T-helper 17 cell (primary cell): Measurements from ENCODE around the gene CDC42BPG. TPM values are rescaled to one million over a fixed set of nuclear protein-coding genes. Genes with fewer than 3 reads are reported as not detected.

ENCODE experiments used
- ATAC-seq: fragments of 150-1000 bp; cut with Tn5 transposase; 2 replicates; pipeline ENCODE4 v1.10.0; 2021; ENCODE audit warnings: mild to moderate bottlenecking, moderate library complexity
- DNase-seq, 3 donors: peaks; one replicate each; pipeline versions ENCODE4 v3.0.0 to v3.0.0-alpha.2; 2020 to 2021
- H3K9me3 ChIP-seq: one replicate; pipeline ENCODE4 v1.7.0; 2013; ENCODE audit warnings: low read length, mild to moderate bottlenecking; ENCODE audit not compliant: control insufficient read depth, poor library complexity, severe bottlenecking
- H3K27ac Mint-ChIP-seq: one replicate; pipeline ENCODE4 v1.8.0; 2022; ENCODE audit warnings: mild to moderate bottlenecking, moderate library complexity, mixed read lengths
- H3K27me3 Mint-ChIP-seq: one replicate; pipeline ENCODE4 v1.8.0; 2022; ENCODE audit warnings: mixed read lengths
- H3K36me3 Mint-ChIP-seq: one replicate; pipeline ENCODE4 v1.8.0; 2022; ENCODE audit warnings: low read depth, mixed read lengths
- H3K4me1 Mint-ChIP-seq: one replicate; pipeline ENCODE4 v1.8.0; 2022; ENCODE audit warnings: mild to moderate bottlenecking, mixed read lengths
- H3K4me3 Mint-ChIP-seq: one replicate; pipeline ENCODE4 v1.8.0; 2022; ENCODE audit warnings: mild to moderate bottlenecking, moderate library complexity, mixed read lengths
- total RNA-seq, 4 donors: library from RNA in 2 of 4; stranded (reverse) in 2 of 4; gene quantifications; one replicate each; pipeline ENCODE4 v1.2.3 and lab custom pipeline; 2022 to 2026

Gene CDC42BPG
- total RNA-seq, 2 donors from 2014 or later, result 4.0 to 7.7 TPM

- Mint-ChIP-seq H3K36me3 (peaks cover 7% of the 10 kb centered on the region), H3K4me3 (peak overlapping the region; percentile 86), H3K4me1 (peaks cover 64% of the 10 kb centered on the region), H3K27ac (peak overlapping the region; percentile 98), H3K27me3 (no peaks in the 10 kb centered on the region)
- no peaks in the 10 kb centered on the region for H3K9me3 ChIP-seq
- ATAC-seq (no peak), DNase-seq (no peak)
These were observed 23.5 kb upstream of the CDC42BPG start for GRCh38 chr11:64867748-64868462.

GRCh38 chr11:64866173-64866491, 21.7 kb upstream of the CDC42BPG start:
- no peak for DNase-seq
- no peaks in the 10 kb centered on the region for H3K9me3 ChIP-seq
- no peak for ATAC-seq
- H3K4me3 Mint-ChIP-seq, result peak overlapping the region; percentile 84
- H3K27ac Mint-ChIP-seq, result peak overlapping the region; percentile 98
- peaks cover 3% of the 10 kb centered on the region for H3K36me3 Mint-ChIP-seq
- H3K27me3 Mint-ChIP-seq, result no peaks in the 10 kb centered on the region
- peaks cover 66% of the 10 kb centered on the region for H3K4me1 Mint-ChIP-seq

GRCh38 chr11:64865286-64866172, 21.1 kb upstream of the CDC42BPG start:
- no peaks in the 10 kb centered on the region for H3K27me3 Mint-ChIP-seq
- H3K4me1 Mint-ChIP-seq, result peaks cover 64% of the 10 kb centered on the region
- ATAC-seq, result peak; percentile 10
- no peak for DNase-seq
- peak overlapping the region; percentile 98 for H3K27ac Mint-ChIP-seq
- H3K36me3 Mint-ChIP-seq, result peaks cover 3% of the 10 kb centered on the region
- peak overlapping the region; percentile 84 for H3K4me3 Mint-ChIP-seq
- H3K9me3 ChIP-seq, result no peaks in the 10 kb centered on the region

GRCh38 chr11:64864473-64865285, 20.2 kb upstream of the CDC42BPG start:
- ATAC-seq (peak; percentile 24), DNase-seq (no peak)
- H3K4me3 Mint-ChIP-seq, result peak overlapping the region; percentile 84
- H3K36me3 Mint-ChIP-seq, result peaks cover 3% of the 10 kb centered on the region
- H3K27me3 Mint-ChIP-seq, result no peaks in the 10 kb centered on the region
- no peaks in the 10 kb centered on the region for H3K9me3 ChIP-seq
- peak overlapping the region; percentile 98 for H3K27ac Mint-ChIP-seq
- peaks cover 66% of the 10 kb centered on the region for H3K4me1 Mint-ChIP-seq

- peaks cover 69% of the 10 kb centered on the region for H3K4me1 Mint-ChIP-seq
- ATAC-seq (no peak), DNase-seq (no peak)
- H3K4me3 Mint-ChIP-seq, result peak overlapping the region; percentile 84
- H3K27me3 Mint-ChIP-seq, result no peaks in the 10 kb centered on the region
- peak overlapping the region; percentile 98 for H3K27ac Mint-ChIP-seq
- no peaks in the 10 kb centered on the region for H3K9me3 ChIP-seq
- H3K36me3 Mint-ChIP-seq, result peaks cover 3% of the 10 kb centered on the region
These were observed 19.7 kb upstream of the CDC42BPG start for GRCh38 chr11:64864135-64864472.

GRCh38 chr11:64863391-64864060, 19.1 kb upstream of the CDC42BPG start:
- ATAC-seq (no peak), DNase-seq (no peak)
- H3K4me3 Mint-ChIP-seq, result peak overlapping the region; percentile 84

GRCh38 chr11:64862987-64863390, 18.5 kb upstream of the CDC42BPG start:
- H3K4me1 Mint-ChIP-seq, result peaks cover 65% of the 10 kb centered on the region
- DNase-seq (no peak), ATAC-seq (no peak)
- peak overlapping the region; percentile 98 for H3K27ac Mint-ChIP-seq
- no peaks in the 10 kb centered on the region for H3K9me3 ChIP-seq
- peak overlapping the region; percentile 84 for H3K4me3 Mint-ChIP-seq
- peaks cover 3% of the 10 kb centered on the region for H3K36me3 Mint-ChIP-seq
- H3K27me3 Mint-ChIP-seq, result no peaks in the 10 kb centered on the region

More at GRCh38 chr11:64863391-64864060, 19.1 kb upstream of the CDC42BPG start:
- no peaks in the 10 kb centered on the region for H3K27me3 Mint-ChIP-seq
- H3K9me3 ChIP-seq, result no peaks in the 10 kb centered on the region
- peak overlapping the region; percentile 98 for H3K27ac Mint-ChIP-seq
- peaks cover 69% of the 10 kb centered on the region for H3K4me1 Mint-ChIP-seq
- H3K36me3 Mint-ChIP-seq, result peaks cover 3% of the 10 kb centered on the region

- Mint-ChIP-seq H3K4me1 (peaks cover 64% of the 10 kb centered on the region), H3K27ac (peak overlapping the region; percentile 98)
- ATAC-seq, result peak; percentile 24
These were observed 16.9 kb upstream of the CDC42BPG start for GRCh38 chr11:64861227-64861975.

GRCh38 chr11:64859542-64860414, 15.3 kb upstream of the CDC42BPG start:
- Mint-ChIP-seq H3K4me3 (peak overlapping the region; percentile 83), H3K36me3 (peaks cover 2% of the 10 kb centered on the region), H3K27ac (peak overlapping the region; percentile 98), H3K27me3 (no peaks in the 10 kb centered on the region), H3K4me1 (peaks cover 64% of the 10 kb centered on the region)
- ATAC-seq (peak; percentile 77), DNase-seq (peak in 1 of 3 donors; percentile 36)
- H3K9me3 ChIP-seq, result no peaks in the 10 kb centered on the region

More at GRCh38 chr11:64861227-64861975, 16.9 kb upstream of the CDC42BPG start:
- Mint-ChIP-seq H3K36me3 (no peaks in the 10 kb centered on the region), H3K4me3 (peak overlapping the region; percentile 81), H3K27me3 (no peaks in the 10 kb centered on the region)
- no peaks in the 10 kb centered on the region for H3K9me3 ChIP-seq
- no peak for DNase-seq

GRCh38 chr11:64858467-64859263, 14.2 kb upstream of the CDC42BPG start:
- peaks cover 69% of the 10 kb centered on the region for H3K4me1 Mint-ChIP-seq
- H3K9me3 ChIP-seq, result no peaks in the 10 kb centered on the region

GRCh38 chr11:64857485-64857884, 13.0 kb upstream of the CDC42BPG start:
- H3K4me3 Mint-ChIP-seq, result peak overlapping the region; percentile 69
- no peaks in the 10 kb centered on the region for H3K9me3 ChIP-seq
- no peaks in the 10 kb centered on the region for H3K27me3 Mint-ChIP-seq
- DNase-seq (no peak), ATAC-seq (no peak)
- peak overlapping the region; percentile 98 for H3K27ac Mint-ChIP-seq
- peaks cover 2% of the 10 kb centered on the region for H3K36me3 Mint-ChIP-seq
- peaks cover 72% of the 10 kb centered on the region for H3K4me1 Mint-ChIP-seq

More at GRCh38 chr11:64858467-64859263, 14.2 kb upstream of the CDC42BPG start:
- H3K4me3 Mint-ChIP-seq, result peak overlapping the region; percentile 83
- peak overlapping the region; percentile 98 for H3K27ac Mint-ChIP-seq
- peaks cover 2% of the 10 kb centered on the region for H3K36me3 Mint-ChIP-seq
- ATAC-seq (peak; percentile 61), DNase-seq (peak in 2 of 3 donors; percentile 49 to 59)
- no peaks in the 10 kb centered on the region for H3K27me3 Mint-ChIP-seq
